T-cell (primary cell): Measurements from ENCODE around the gene PDPN. TPM values are rescaled to one million over a fixed set of nuclear protein-coding genes. Genes with fewer than 3 reads are reported as not detected.

Experiments used
- ATAC-seq, 4 experiments: fragments of 200-7000 bp in 3 of 4; fragments of 150-1000 bp in 1 of 4; cut with Tn5 transposase; replicated peaks in 1 of 4; 1 replicate in 3 of 4; 2 replicates in 1 of 4; pipeline ENCODE4 v1.10.0; 2021; ENCODE audit warnings: moderate library complexity in 3 of 4, mild to moderate bottlenecking in 2 of 4, moderate number of reproducible peaks in 1 of 4
- CTCF ChIA-PET, 2 donors: fragments of 300-600 bp; sonication (Branson Sonifier 250); formaldehyde crosslinking; loops; one replicate each; lab custom pipeline; 2022; ENCODE audit warnings: antibody characterized with exemption in 2 of 2; lab: Charles Lee
- POLR2A ChIA-PET, 2 donors: fragments of 300-600 bp; sonication (Branson Sonifier 250); formaldehyde crosslinking; loops; one replicate each; lab custom pipeline; 2022; ENCODE audit warnings: antibody characterized with exemption in 2 of 2; lab: Charles Lee
- DNase-seq, 35 experiments: peaks; one replicate each; pipeline versions ENCODE4 v3.0.0 to v3.0.0-alpha.2; 2013 to 2023
- H3K27ac ChIP-seq: one replicate; pipeline ENCODE4 v1.5.1; 2013; ENCODE audit warnings: low read length
- H3K27me3 ChIP-seq, 2 experiments: replicated peaks in 1 of 2; 1 replicate in 1 of 2; 2 replicates in 1 of 2; pipeline versions ENCODE4 v1.6.1 to v1.7.0; 2013; ENCODE audit warnings: low read length in 1 of 2, mixed read lengths in 1 of 2; ENCODE audit not compliant: control insufficient read depth in 2 of 2, insufficient read depth in 2 of 2; ENCODE audit errors: extremely low read depth in 1 of 2
- H3K36me3 ChIP-seq, 2 donors: 1 replicate in 1 of 2; 2 replicates in 1 of 2; pipeline versions ENCODE4 v1.6.1 to v1.7.0; 2013; ENCODE audit warnings: low read length in 1 of 2; ENCODE audit not compliant: control insufficient read depth in 2 of 2, insufficient read depth in 1 of 2; ENCODE audit errors: extremely low read depth in 1 of 2
- H3K4me1 ChIP-seq, 2 experiments: 1 replicate in 1 of 2; 2 replicates in 1 of 2; pipeline versions ENCODE4 v1.6.1 to v1.7.0; 2013; ENCODE audit warnings: low read length in 2 of 2, mixed read lengths in 1 of 2; ENCODE audit not compliant: insufficient read depth in 2 of 2, control insufficient read depth in 1 of 2; ENCODE audit errors: extremely low read depth in 1 of 2
- H3K4me3 ChIP-seq, 2 donors: 1 replicate in 1 of 2; 2 replicates in 1 of 2; pipeline versions ENCODE4 v1.5.1 to v1.7.0; 2013; ENCODE audit warnings: mild to moderate bottlenecking in 2 of 2, low read length in 1 of 2, moderate library complexity in 1 of 2; ENCODE audit not compliant: control insufficient read depth in 1 of 2; ENCODE audit errors: extremely low read depth in 1 of 2
- H3K9me3 ChIP-seq: 2 replicates; pipeline ENCODE4 v1.7.0; 2013
- H3K27ac Mint-ChIP-seq, 2 donors: one replicate each; pipeline ENCODE4 v1.8.0; 2020 to 2021; ENCODE audit warnings: mild to moderate bottlenecking in 2 of 2, mixed read lengths in 2 of 2
- H3K27me3 Mint-ChIP-seq, 2 donors: one replicate each; pipeline ENCODE4 v1.8.0; 2021 to 2022; ENCODE audit warnings: mixed read lengths in 2 of 2
- H3K36me3 Mint-ChIP-seq: one replicate; pipeline ENCODE4 v1.8.0; 2021; ENCODE audit warnings: mixed read lengths
- H3K4me1 Mint-ChIP-seq, 3 donors: one replicate each; pipeline ENCODE4 v1.8.0; 2020 to 2022; ENCODE audit warnings: mixed read lengths in 3 of 3, mild to moderate bottlenecking in 1 of 3
- H3K4me3 Mint-ChIP-seq, 3 donors: one replicate each; pipeline ENCODE4 v1.8.0; 2020 to 2022; ENCODE audit warnings: mild to moderate bottlenecking in 3 of 3, mixed read lengths in 3 of 3, moderate library complexity in 3 of 3
- H3K9me3 Mint-ChIP-seq, 3 donors: one replicate each; pipeline ENCODE4 v1.8.0; 2020 to 2022; ENCODE audit warnings: mixed read lengths in 3 of 3
- WGBS: methylation state at CpG from one replicate; pipeline ENCODE4 v1.1.5; 2013; ENCODE audit warnings: missing lambda C conversion rate; ENCODE audit not compliant: insufficient coverage; 5-methylcytosine and 5-hydroxymethylcytosine counted together
- total RNA-seq, 35 experiments: library from RNA in 6 of 35; stranded (reverse) in 6 of 35; fragments of 120-200 nt in 1 of 35; gene quantifications; one replicate each; pipeline versions ENCODE4 v1.2.1 to v1.2.4 and lab custom pipeline; 2013 to 2026

PDPN gene
- total RNA-seq, 5 donors from 2014 or later (not counting 1 experiment from before 2014, with no cell fraction given): 0.61 TPM; not detected in 4

- Mint-ChIP-seq H3K4me1 (no peaks in the 10 kb centered on the region), H3K9me3 (no peaks in the 10 kb centered on the region), H3K36me3 (no peaks in the 10 kb centered on the region), H3K27me3 (peaks cover 1 to 4% of the 10 kb centered on the region in 2 donors), H3K4me3 (no peak overlapping the region), H3K27ac (no peak overlapping the region)
- H3K9me3 ChIP-seq: no peaks in the 10 kb centered on the region
- H3K36me3 ChIP-seq: no peaks in the 10 kb centered on the region
- CTCF ChIA-PET: no interaction called here
- H3K27ac ChIP-seq: no peak overlapping the region
- 70% methylated on average over 3 of the region's 7 CpGs for WGBS
- ATAC-seq: no peak
- H3K27me3 ChIP-seq: no peaks in the 10 kb centered on the region
- H3K4me1 ChIP-seq: no peaks in the 10 kb centered on the region
- POLR2A ChIA-PET: no interaction called here
- no peak overlapping the region for H3K4me3 ChIP-seq
- DNase-seq: no peak
Observed at GRCh38 chr1:13600762-13601453, 17.3 kb downstream of the PDPN start.

GRCh38 chr1:13604176-13604575 lies 20.5 kb downstream of the PDPN start:
- Histone ChIP-seq H3K27me3 (peaks cover 0 to 2% of the 10 kb centered on the region in 2 experiments), H3K9me3 (no peaks in the 10 kb centered on the region), H3K4me3 (no peak overlapping the region), H3K4me1 (no peaks in the 10 kb centered on the region), H3K27ac (no peak overlapping the region), H3K36me3 (no peaks in the 10 kb centered on the region)
- H3K27me3 Mint-ChIP-seq: peaks cover 10 to 20% of the 10 kb centered on the region in 2 donors
- POLR2A ChIA-PET: no interaction called here
- ATAC-seq: no peak
- no peaks in the 10 kb centered on the region for H3K36me3 Mint-ChIP-seq
- no peaks in the 10 kb centered on the region for H3K9me3 Mint-ChIP-seq
- H3K27ac Mint-ChIP-seq: no peak overlapping the region
- no peak for DNase-seq
- CTCF ChIA-PET: no interaction called here
- H3K4me1 Mint-ChIP-seq: no peaks in the 10 kb centered on the region
- 70% methylated on average over 2 of the region's 5 CpGs for WGBS
- no peak overlapping the region for H3K4me3 Mint-ChIP-seq

GRCh38 chr1:13604721-13605120 lies 21.1 kb downstream of the PDPN start:
- Histone ChIP-seq H3K4me3 (no peak overlapping the region), H3K4me1 (no peaks in the 10 kb centered on the region), H3K36me3 (no peaks in the 10 kb centered on the region), H3K9me3 (no peaks in the 10 kb centered on the region), H3K27ac (no peak overlapping the region), H3K27me3 (peaks cover 0 to 2% of the 10 kb centered on the region in 2 experiments)
- H3K9me3 Mint-ChIP-seq: no peaks in the 10 kb centered on the region
- no peak overlapping the region for H3K4me3 Mint-ChIP-seq
- ATAC-seq: no peak
- CTCF ChIA-PET: no interaction called here
- WGBS: 83% methylated on average over 1 of the region's 3 CpGs
- no peak for DNase-seq
- no peaks in the 10 kb centered on the region for H3K4me1 Mint-ChIP-seq
- no peaks in the 10 kb centered on the region for H3K36me3 Mint-ChIP-seq
- POLR2A ChIA-PET: no interaction called here
- no peak overlapping the region for H3K27ac Mint-ChIP-seq
- peaks cover 14 to 18% of the 10 kb centered on the region in 2 donors for H3K27me3 Mint-ChIP-seq

GRCh38 chr1:13605159-13605558 lies 21.5 kb downstream of the PDPN start:
- no peaks in the 10 kb centered on the region for H3K9me3 ChIP-seq
- DNase-seq (no peak), ATAC-seq (no peak)
- H3K4me3 ChIP-seq: no peak overlapping the region
- H3K27me3 ChIP-seq: peaks cover 0 to 2% of the 10 kb centered on the region in 2 experiments
- no peak overlapping the region for H3K27ac Mint-ChIP-seq
- no peak overlapping the region for H3K4me3 Mint-ChIP-seq
- no peaks in the 10 kb centered on the region for H3K36me3 ChIP-seq
- peaks cover 14 to 15% of the 10 kb centered on the region in 2 donors for H3K27me3 Mint-ChIP-seq
- no peak overlapping the region for H3K27ac ChIP-seq
- H3K4me1 Mint-ChIP-seq: no peaks in the 10 kb centered on the region
- no peaks in the 10 kb centered on the region for H3K4me1 ChIP-seq
- no CpG with 5 or more reads among the region's 1 CpG for WGBS
- H3K9me3 Mint-ChIP-seq: no peaks in the 10 kb centered on the region
- ChIA-PET POLR2A (no interaction called here), CTCF (no interaction called here)
- H3K36me3 Mint-ChIP-seq: no peaks in the 10 kb centered on the region

GRCh38 chr1:13607002-13607401 lies 23.4 kb downstream of the PDPN start:
- H3K4me3 ChIP-seq: no peak overlapping the region
- WGBS: 87% methylated on average over 6 of the region's 8 CpGs
- no peak for ATAC-seq
- no peak overlapping the region for H3K27ac Mint-ChIP-seq
- no peaks in the 10 kb centered on the region for H3K36me3 Mint-ChIP-seq
- no peaks in the 10 kb centered on the region for H3K9me3 Mint-ChIP-seq
- ChIA-PET POLR2A (no interaction called here), CTCF (no interaction called here)
- DNase-seq: no peak
- no peaks in the 10 kb centered on the region for H3K4me1 Mint-ChIP-seq
- H3K27ac ChIP-seq: no peak overlapping the region
- no peaks in the 10 kb centered on the region for H3K36me3 ChIP-seq
- H3K27me3 Mint-ChIP-seq: peaks cover 13 to 15% of the 10 kb centered on the region in 2 donors
- peaks cover 3 to 4% of the 10 kb centered on the region in 2 experiments for H3K27me3 ChIP-seq
- H3K4me1 ChIP-seq: no peaks in the 10 kb centered on the region
- H3K4me3 Mint-ChIP-seq: no peak overlapping the region
- no peaks in the 10 kb centered on the region for H3K9me3 ChIP-seq

- H3K4me1 ChIP-seq: no peaks in the 10 kb centered on the region
- no peak overlapping the region for H3K4me3 ChIP-seq
- H3K4me3 Mint-ChIP-seq: no peak overlapping the region
- no peaks in the 10 kb centered on the region for H3K9me3 Mint-ChIP-seq
- H3K36me3 ChIP-seq: no peaks in the 10 kb centered on the region
- H3K4me1 Mint-ChIP-seq: no peaks in the 10 kb centered on the region
- peaks cover 14 to 17% of the 10 kb centered on the region in 2 donors for H3K27me3 Mint-ChIP-seq
- no peak overlapping the region for H3K27ac ChIP-seq
- DNase-seq (no peak), ATAC-seq (no peak)
- WGBS: 68% methylated on average over 4 of the region's 5 CpGs
- H3K27ac Mint-ChIP-seq: no peak overlapping the region
- ChIA-PET POLR2A (no interaction called here), CTCF (no interaction called here)
- H3K36me3 Mint-ChIP-seq: no peaks in the 10 kb centered on the region
- H3K27me3 ChIP-seq: peaks cover 6 to 16% of the 10 kb centered on the region in 2 experiments
- no peaks in the 10 kb centered on the region for H3K9me3 ChIP-seq
Observed at GRCh38 chr1:13616234-13616633, 32.6 kb downstream of the PDPN start.
